ENCODE results near the gene AGMO.

AGMO gene

GRCh38 chr7:15485431-15485830, 76.4 kb downstream of the AGMO start:
- TF ChIP-seq CTCF (IDR thresholded peaks at IDR 0.05; ENCODE audit: insufficient read depth, low read length, poor library complexity, severe bottlenecking), result no peak
- no peak for TF ChIP-seq EZH2phosphoT487 (conservative IDR thresholded peaks at IDR 0.05; ENCODE audit: low read length)
- Histone ChIP-seq H3K27me3 (ENCODE audit: low read length) (no peaks in the 10 kb centered on the region), H3K79me2 (ENCODE audit: insufficient read depth, low read length) (no peaks in the 10 kb centered on the region), H3F3A (ENCODE audit: insufficient read depth) (no peaks in the 10 kb centered on the region), H3K4me3 (ENCODE audit: insufficient read depth, low read length, poor library complexity, severe bottlenecking) (no peak overlapping the region), H3K27ac (ENCODE audit: low read depth, low read length) (no peak overlapping the region), H4K20me1 (ENCODE audit: low read depth, low read length) (no peaks in the 10 kb centered on the region; the same call in 1 of the 2 replicates), H3K36me3 (ENCODE audit: low read length) (no peaks in the 10 kb centered on the region), H3K9me2 (replicated peaks; ENCODE audit: insufficient read depth, low read length) (no peaks in the 10 kb centered on the region), H3K9ac (ENCODE audit: low read length) (no peak overlapping the region), H2AFZ (ENCODE audit: low read depth, low read length, severe bottlenecking) (no peak overlapping the region), H3K9me3 (ENCODE audit: insufficient read depth, low read length) (no peaks in the 10 kb centered on the region), H3K4me2 (ENCODE audit: low read depth, low read length, poor library complexity, severe bottlenecking) (no peak overlapping the region)

GRCh38 chr7:15481132-15481531, 80.7 kb downstream of the AGMO start:
- TF ChIP-seq CTCF (IDR thresholded peaks at IDR 0.05; ENCODE audit: insufficient read depth, low read length, poor library complexity, severe bottlenecking) (no peak), EZH2phosphoT487 (conservative IDR thresholded peaks at IDR 0.05; ENCODE audit: low read length) (no peak)
- H3K27ac ChIP-seq (ENCODE audit: low read depth, low read length), result no peak overlapping the region
- no peaks in the 10 kb centered on the region for H3K9me3 ChIP-seq (ENCODE audit: insufficient read depth, low read length)
- H2AFZ ChIP-seq (ENCODE audit: low read depth, low read length, severe bottlenecking), result no peak overlapping the region
- no peaks in the 10 kb centered on the region for H3K27me3 ChIP-seq (ENCODE audit: low read length)
- no peaks in the 10 kb centered on the region for H3F3A ChIP-seq (ENCODE audit: insufficient read depth)
- H4K20me1 ChIP-seq (ENCODE audit: low read depth, low read length), result no peaks in the 10 kb centered on the region; the same call in 1 of the 2 replicates
- H3K79me2 ChIP-seq (ENCODE audit: insufficient read depth, low read length), result no peaks in the 10 kb centered on the region
- H3K9me2 ChIP-seq (replicated peaks; ENCODE audit: insufficient read depth, low read length), result no peaks in the 10 kb centered on the region
- no peaks in the 10 kb centered on the region for H3K36me3 ChIP-seq (ENCODE audit: low read length)
- H3K4me3 ChIP-seq (ENCODE audit: insufficient read depth, low read length, poor library complexity, severe bottlenecking), result no peak overlapping the region
- H3K9ac ChIP-seq (ENCODE audit: low read length), result no peak overlapping the region
- H3K4me2 ChIP-seq (ENCODE audit: low read depth, low read length, poor library complexity, severe bottlenecking), result no peak overlapping the region

- H3F3A ChIP-seq (ENCODE audit: insufficient read depth), result no peaks in the 10 kb centered on the region
Measured at GRCh38 chr7:15478401-15478800, 83.4 kb downstream of the AGMO start.

More at GRCh38 chr7:15478401-15478800, 83.4 kb downstream of the AGMO start:
- H3K9ac ChIP-seq (ENCODE audit: low read length), result no peak overlapping the region
- no peaks in the 10 kb centered on the region for H3K36me3 ChIP-seq (ENCODE audit: low read length)
- H3K4me3 ChIP-seq (ENCODE audit: insufficient read depth, low read length, poor library complexity, severe bottlenecking), result no peak overlapping the region
- no peaks in the 10 kb centered on the region; the same call in 1 of the 2 replicates for H4K20me1 ChIP-seq (ENCODE audit: low read depth, low read length)
- TF ChIP-seq EZH2phosphoT487 (conservative IDR thresholded peaks at IDR 0.05; ENCODE audit: low read length), result no peak
- TF ChIP-seq CTCF (IDR thresholded peaks at IDR 0.05; ENCODE audit: insufficient read depth, low read length, poor library complexity, severe bottlenecking), result no peak
- H3K27ac ChIP-seq (ENCODE audit: low read depth, low read length), result no peak overlapping the region
- H3K79me2 ChIP-seq (ENCODE audit: insufficient read depth, low read length), result no peaks in the 10 kb centered on the region
- no peaks in the 10 kb centered on the region for H3K9me2 ChIP-seq (replicated peaks; ENCODE audit: insufficient read depth, low read length)
- no peak overlapping the region for H3K4me2 ChIP-seq (ENCODE audit: low read depth, low read length, poor library complexity, severe bottlenecking)
- H3K9me3 ChIP-seq (ENCODE audit: insufficient read depth, low read length), result no peaks in the 10 kb centered on the region
- H2AFZ ChIP-seq (ENCODE audit: low read depth, low read length, severe bottlenecking), result no peak overlapping the region
- no peaks in the 10 kb centered on the region for H3K27me3 ChIP-seq (ENCODE audit: low read length)

Data from SU-DHL-6 (cell line).